HUES6 (cell line): Measurements from ENCODE around the gene KRT83.
"Not testable (repeated sequence)": the region's sequence is repeated elsewhere in the genome, so short reads cannot be mapped to it uniquely, and the experiment has no call there.

Source experiments
- H3K27ac ChIP-seq: 2 replicates; pipeline ENCODE4 v1.7.0; 2013; ENCODE audit warnings: low read depth, mild to moderate bottlenecking, low read length, inconsistent platforms
- H3K27me3 ChIP-seq: 2 replicates; pipeline ENCODE4 v1.6.1; 2013; ENCODE audit warnings: low read length; ENCODE audit not compliant: control insufficient read depth, insufficient read depth
- H3K36me3 ChIP-seq: 2 replicates; pipeline ENCODE4 v1.6.1; 2013; ENCODE audit warnings: low read length; ENCODE audit not compliant: control insufficient read depth, insufficient read depth
- H3K4me1 ChIP-seq: 2 replicates; pipeline ENCODE4 v1.6.1; 2013; ENCODE audit warnings: low read length; ENCODE audit not compliant: control insufficient read depth, insufficient read depth
- H3K4me3 ChIP-seq: 2 replicates; pipeline ENCODE4 v1.5.1; 2013; ENCODE audit warnings: low read depth, low read length
- H3K9ac ChIP-seq: one replicate; pipeline ENCODE4 v1.6.1; 2013; ENCODE audit warnings: mild to moderate bottlenecking, low read length
- H3K9me3 ChIP-seq: 2 replicates; pipeline ENCODE4 v1.6.1; 2013; ENCODE audit warnings: low read depth, low read length; ENCODE audit not compliant: control insufficient read depth, insufficient read depth

The KRT83 gene

GRCh38 chr12:52295663-52296062 lies 25.5 kb downstream of the KRT83 start:
- Histone ChIP-seq H3K36me3 (no peaks in the 10 kb centered on the region), H3K4me3 (no peak overlapping the region), H3K9me3 (no peaks in the 10 kb centered on the region), H3K27me3 (peaks cover 36% of the 10 kb centered on the region), H3K27ac (no peak overlapping the region), H3K4me1 (no peaks in the 10 kb centered on the region), H3K9ac (no peak overlapping the region)

DNA sequence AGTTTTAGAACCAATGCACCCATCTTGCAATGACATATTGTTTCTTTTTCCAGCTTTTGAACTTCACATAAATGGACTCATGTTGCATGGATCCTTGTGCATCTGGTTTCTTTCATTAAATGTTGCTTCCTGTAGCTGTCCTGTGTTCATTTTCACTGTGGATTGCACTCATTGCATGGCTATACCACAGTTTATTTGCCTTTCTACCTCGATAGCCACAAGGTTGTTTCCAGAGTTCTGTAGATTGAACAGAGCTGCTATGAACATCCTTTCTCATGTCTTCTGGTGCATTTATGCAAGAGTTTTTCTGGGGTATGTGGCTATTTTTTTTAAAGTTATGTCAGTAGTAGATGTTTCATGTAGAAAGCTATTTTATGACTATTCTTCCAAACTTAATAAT lies 26.4 kb downstream of the KRT83 start:
- H3K4me1 ChIP-seq = no peaks in the 10 kb centered on the region
- no peak overlapping the region for H3K27ac ChIP-seq
- no peaks in the 10 kb centered on the region for H3K36me3 ChIP-seq
- H3K4me3 ChIP-seq = no peak overlapping the region
- no peaks in the 10 kb centered on the region for H3K9me3 ChIP-seq
- H3K27me3 ChIP-seq = peaks cover 36% of the 10 kb centered on the region
- H3K9ac ChIP-seq = no peak overlapping the region

- Histone ChIP-seq H3K9me3 (no peaks in the 10 kb centered on the region), H3K4me3 (no peak overlapping the region), H3K4me1 (no peaks in the 10 kb centered on the region), H3K27ac (no peak overlapping the region), H3K36me3 (no peaks in the 10 kb centered on the region), H3K27me3 (peaks cover 36% of the 10 kb centered on the region), H3K9ac (no peak overlapping the region)
These were observed 27.3 kb downstream of the KRT83 start for GRCh38 chr12:52293926-52294325.

- H3K4me1 ChIP-seq = peaks cover 4% of the 10 kb centered on the region; the same call in 1 of the 2 replicates
These were observed 29.8 kb downstream of the KRT83 start, which contains the start of gene KRT81 for GRCh38 chr12:52291267-52291935. TSS of gene KRT81 (minus strand) at chr12:52291534. CDS start at chr12:52291465, 69 bp downstream.

DNA sequence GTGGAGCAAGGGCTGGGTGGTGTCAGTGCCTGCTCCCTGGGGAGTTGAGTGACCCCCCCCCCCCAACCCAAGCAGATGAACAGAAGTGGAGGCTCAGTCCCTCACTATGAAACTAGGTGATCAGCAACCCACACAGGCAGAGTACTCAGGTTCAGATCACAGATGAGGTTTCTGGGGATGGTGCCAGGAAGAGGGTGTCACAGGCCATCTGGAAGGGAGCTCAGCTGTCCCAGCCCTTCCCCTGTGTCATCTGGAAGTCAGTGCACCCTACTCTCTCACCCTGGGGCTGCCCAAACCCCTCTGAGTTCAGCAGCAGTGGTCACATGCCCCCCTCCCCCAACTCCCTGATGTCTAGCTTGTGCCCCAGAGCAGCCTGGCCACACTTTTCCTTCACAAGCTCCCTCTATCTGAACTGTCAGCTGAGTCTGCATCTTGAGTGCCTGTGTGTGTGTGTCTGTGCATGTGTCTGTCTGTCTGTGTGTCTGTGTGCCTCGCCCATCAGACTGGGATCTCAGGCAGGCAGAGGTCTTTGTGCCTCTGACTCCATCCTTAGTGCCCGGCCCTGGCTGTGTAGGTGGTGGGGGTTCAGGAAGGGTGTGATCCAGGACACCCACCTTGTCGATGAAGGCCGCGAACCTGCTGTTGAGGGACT lies 30.6 kb downstream of the KRT83 start:
- H3K36me3 ChIP-seq, H3K9ac ChIP-seq, H3K9me3 ChIP-seq, H3K4me3 ChIP-seq, H3K4me1 ChIP-seq, H3K27ac ChIP-seq: not testable (repeated sequence)
- peaks cover 13% of the 10 kb centered on the region; the same call in 1 of the 2 replicates for H3K27me3 ChIP-seq

More at GRCh38 chr12:52291267-52291935, 29.8 kb downstream of the KRT83 start, which contains the start of gene KRT81:
- Histone ChIP-seq H3K27me3 (peaks cover 16% of the 10 kb centered on the region; the same call in 1 of the 2 replicates), H3K27ac (no peak within 1 kb of the TSS), H3K4me3 (no peak within 1 kb of the TSS), H3K9ac (no peak within 1 kb of the TSS), H3K9me3 (no peaks in the 10 kb centered on the region), H3K36me3 (no peaks in the 10 kb centered on the region)

GRCh38 chr12:52287816-52288805 lies 33.1 kb downstream of the KRT83 start:
- not testable (repeated sequence) for H3K4me1 ChIP-seq, H3K27ac ChIP-seq

GRCh38 chr12:52286857-52287785 lies 34.1 kb downstream of the KRT83 start:
- not testable (repeated sequence) for H3K36me3 ChIP-seq, H3K4me3 ChIP-seq, H3K27ac ChIP-seq, H3K9me3 ChIP-seq, H3K27me3 ChIP-seq, H3K4me1 ChIP-seq, H3K9ac ChIP-seq

More at GRCh38 chr12:52287816-52288805, 33.1 kb downstream of the KRT83 start:
- H3K27me3 ChIP-seq, H3K4me3 ChIP-seq, H3K36me3 ChIP-seq, H3K9me3 ChIP-seq, H3K9ac ChIP-seq: not testable (repeated sequence)

GRCh38 chr12:52285851-52286530 lies 35.2 kb downstream of the KRT83 start:
- Histone ChIP-seq H3K36me3 (no peaks in the 10 kb centered on the region), H3K9me3 (no peaks in the 10 kb centered on the region), H3K27me3 (no peaks in the 10 kb centered on the region; the same call in 1 of the 2 replicates), H3K4me1 (peaks cover 4% of the 10 kb centered on the region; the same call in 1 of the 2 replicates), H3K4me3 (no peak overlapping the region), H3K9ac (no peak overlapping the region), H3K27ac (no peak overlapping the region)

- no peak overlapping the region for H3K27ac ChIP-seq
- peaks cover 4% of the 10 kb centered on the region; the same call in 1 of the 2 replicates for H3K4me1 ChIP-seq
- H3K9ac ChIP-seq = no peak overlapping the region
- H3K4me3 ChIP-seq = no peak overlapping the region
- no peaks in the 10 kb centered on the region; the same call in 1 of the 2 replicates for H3K27me3 ChIP-seq
- H3K9me3 ChIP-seq = no peaks in the 10 kb centered on the region
- H3K36me3 ChIP-seq = no peaks in the 10 kb centered on the region
These were observed 35.9 kb downstream of the KRT83 start for GRCh38 chr12:52285172-52285745.
